HG02623 (cell line): Measurements from ENCODE around the gene ZNF98.

Experiments used
- ATAC-seq: cut with Tn5 transposase; IDR thresholded peaks from one replicate; pipeline ENCODE4 v1.9.1; 2021; ENCODE audit warnings: moderate library complexity; ENCODE audit not compliant: unreplicated experiment

The ZNF98 gene

GRCh38 chr19:22422211-22422610 lies at the start of gene ZNF98:
Gene ZNF98 (minus strand): TSS chr19:22422346. CDS start chr19:22422224, 122 bp downstream.
- no peak for ATAC-seq

DNA sequence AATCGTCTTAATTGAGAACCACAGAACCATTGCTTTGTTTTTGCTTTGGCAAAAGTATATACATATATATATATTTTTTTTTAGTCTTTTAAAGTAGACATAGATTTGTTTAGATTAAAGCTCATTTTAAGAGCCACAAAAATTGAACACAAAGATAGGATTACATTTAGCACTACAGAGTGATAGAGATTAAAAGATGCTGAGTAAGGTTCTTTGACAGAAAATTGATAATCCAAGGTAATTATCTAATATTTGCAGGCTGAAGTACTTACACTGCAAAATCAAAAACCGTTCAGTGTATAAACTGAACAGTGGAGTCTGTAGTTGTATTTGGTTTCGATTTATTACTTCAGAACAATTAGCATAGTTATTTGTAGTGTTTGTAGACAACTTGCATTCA lies 24.5 kb upstream of the ZNF98 start:
- no peak for ATAC-seq

DNA sequence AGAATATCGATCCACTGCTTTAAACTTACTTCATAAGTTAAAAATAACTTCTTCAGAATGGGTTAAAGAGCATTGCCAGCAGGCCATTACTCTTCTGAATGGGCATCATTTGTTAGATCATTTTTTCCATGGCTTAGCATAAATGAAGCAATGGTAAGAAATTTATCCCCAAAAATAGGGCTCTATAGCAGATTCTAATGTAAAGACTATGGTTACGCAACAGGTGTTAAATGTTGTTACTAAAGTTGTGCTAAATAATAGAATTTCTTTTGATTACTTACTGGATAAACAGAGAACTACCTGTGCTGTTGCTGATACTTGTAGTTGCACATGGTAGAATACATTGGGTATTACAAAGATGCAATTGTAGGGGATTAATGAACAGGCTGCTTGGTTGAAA lies 15.9 kb upstream of the ZNF98 start:
- no peak for ATAC-seq

DNA sequence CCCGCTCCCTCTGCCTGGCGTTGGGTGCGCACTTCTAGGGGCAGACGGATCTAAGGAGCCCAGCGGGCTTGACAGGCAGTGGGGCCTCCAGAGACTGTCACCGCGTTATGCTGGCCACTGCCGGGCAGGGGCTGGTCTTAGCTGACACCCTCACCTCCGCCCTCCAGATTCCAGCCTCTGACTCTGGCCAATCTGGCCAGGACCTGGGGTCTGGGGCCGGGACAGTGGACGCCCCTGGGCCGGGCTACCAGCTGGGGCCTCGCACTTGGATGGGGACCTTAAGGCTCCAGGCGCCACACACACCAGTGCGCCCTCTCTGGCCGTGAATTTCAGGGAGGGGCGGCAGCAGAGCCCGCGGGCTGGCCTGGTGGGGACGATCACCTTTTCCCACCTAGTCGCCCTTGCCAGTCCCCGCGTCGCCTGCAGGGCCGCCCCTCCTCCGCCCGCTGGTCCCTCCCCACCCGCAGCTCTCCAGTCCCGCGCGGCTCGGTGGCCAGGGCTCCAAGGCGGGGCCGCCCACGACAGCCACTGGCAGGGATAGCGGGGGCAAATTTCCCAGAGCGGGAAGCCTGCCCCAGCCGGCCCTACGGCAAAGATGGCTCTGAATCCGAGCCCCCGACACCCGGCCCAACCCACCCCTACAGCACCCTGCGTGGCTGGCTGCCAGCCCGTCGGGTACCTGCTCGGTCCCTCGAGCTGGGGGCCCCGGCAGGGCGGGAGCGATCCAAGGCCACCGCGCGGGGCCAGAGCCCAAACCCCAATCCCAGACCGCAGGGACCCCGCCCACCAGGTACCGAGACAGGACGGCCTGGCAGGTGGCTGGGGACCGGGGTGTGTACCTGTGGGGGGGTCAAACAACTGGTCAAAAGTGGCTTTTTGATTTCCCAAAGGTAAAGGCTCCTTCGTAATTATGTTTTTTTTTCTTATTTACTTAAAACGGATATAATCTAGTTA lies 6.1 kb upstream of the ZNF98 start:
- no peak for ATAC-seq

GRCh38 chr19:22427547-22427946 lies 5.4 kb upstream of the ZNF98 start:
- ATAC-seq = no peak

DNA sequence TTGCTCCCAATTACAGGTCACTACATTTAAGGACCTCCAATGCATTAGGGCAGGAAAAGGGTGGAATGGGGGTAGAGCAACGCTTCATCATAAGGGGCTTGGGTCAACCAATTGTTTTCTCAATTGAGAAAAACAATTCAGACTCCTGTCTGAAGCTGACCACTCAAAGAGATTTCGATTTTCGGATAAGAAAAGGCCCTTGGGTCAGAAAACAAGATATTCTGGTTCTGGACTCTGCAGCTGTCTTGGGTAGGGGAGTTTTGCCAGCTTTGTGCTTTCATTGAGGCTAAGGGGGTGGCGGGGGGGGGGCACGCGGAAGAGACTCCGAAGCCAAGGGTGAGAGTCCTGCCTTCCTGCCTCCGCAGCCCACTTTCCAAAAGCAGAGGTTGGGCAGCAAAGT lies 4.8 kb upstream of the ZNF98 start:
- no peak for ATAC-seq

DNA sequence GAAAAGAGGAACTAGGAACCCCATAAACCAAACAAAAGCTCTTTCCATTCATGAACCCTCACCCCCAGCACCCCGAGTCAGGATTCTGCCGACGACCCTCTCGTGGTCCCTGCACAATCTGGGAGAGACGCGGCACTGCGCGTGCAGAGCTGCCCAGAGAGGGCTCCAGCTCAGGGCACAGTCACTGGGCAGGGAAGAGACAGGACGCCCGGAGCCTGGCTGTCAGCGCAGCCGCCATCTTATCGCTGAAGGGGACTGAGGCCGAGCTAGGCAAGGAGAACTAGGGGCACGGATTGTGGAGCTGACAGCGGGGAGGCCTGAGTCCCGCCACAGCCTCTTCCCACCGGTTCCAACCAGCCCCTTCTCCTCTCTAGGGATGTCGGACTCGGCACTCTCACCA lies 349 bp downstream of the ZNF98 start:
- ATAC-seq = no peak

DNA sequence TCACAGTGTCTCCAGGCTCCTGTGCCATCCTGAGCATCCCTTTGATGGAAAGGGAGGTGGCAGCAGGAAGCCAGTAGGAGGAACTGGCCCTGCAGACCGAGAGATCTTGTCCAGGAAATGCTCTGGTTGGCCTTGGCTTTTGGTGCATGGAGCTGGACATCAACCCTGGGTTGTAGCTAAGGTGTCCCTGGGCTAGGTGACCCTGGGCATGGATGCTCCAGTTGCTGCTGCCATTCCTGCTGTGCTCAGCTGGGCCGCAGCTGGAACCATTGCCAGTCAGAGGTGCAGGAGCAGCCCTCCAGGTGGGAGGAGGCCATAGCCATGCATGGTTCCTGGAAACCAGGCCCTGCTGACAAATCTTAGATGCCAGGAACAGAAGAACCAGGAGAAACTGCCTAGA lies 67.5 kb downstream of the ZNF98 start:
- ATAC-seq = no peak
